HepG2 (cell line): ENCODE data around the gene KMT2B. TPM values are rescaled to one million over a fixed set of nuclear protein-coding genes. Genes with fewer than 3 reads are reported as not detected.

Experiments used
- AFF4 ChIP-seq: sonication (generic); formaldehyde crosslinking; IDR thresholded peaks from 2 replicates; pipeline ENCODE4 v1.4.0; 2020; ENCODE audit warnings: missing genetic modification reagents
- BRF2 ChIP-seq: sonication (generic); formaldehyde crosslinking; IDR thresholded peaks from 2 replicates; pipeline ENCODE4 v1.8.1; 2022; ENCODE audit warnings: mild to moderate bottlenecking, missing genetic modification reagents
- CBX5 ChIP-seq: sonication (generic); formaldehyde crosslinking; IDR thresholded peaks from 2 replicates; pipeline ENCODE4 v1.4.0; 2020; ENCODE audit warnings: missing genetic modification reagents, borderline replicate concordance
- FOXP4 ChIP-seq: sonication (generic); formaldehyde crosslinking; IDR thresholded peaks from 2 replicates; pipeline ENCODE4 v1.4.0; 2020; ENCODE audit warnings: missing genetic modification reagents
- HCFC1 ChIP-seq: fragments of 150-350 bp; IDR thresholded peaks from 2 replicates; pipeline ENCODE4 v1.6.1; 2014; ENCODE audit warnings: low read depth, low read length
- KLF13 ChIP-seq: sonication (generic); formaldehyde crosslinking; IDR thresholded peaks from 2 replicates; pipeline ENCODE4 v1.4.0; 2020; ENCODE audit warnings: mild to moderate bottlenecking, missing genetic modification reagents
- NFE2L2 ChIP-seq: fragments of 150-350 bp; IDR thresholded peaks from 2 replicates; pipeline ENCODE4 v1.6.1; 2014; ENCODE audit warnings: low read length
- NFYB ChIP-seq: sonication (generic); formaldehyde crosslinking; IDR thresholded peaks from 2 replicates; pipeline ENCODE4 v1.4.0; 2020; ENCODE audit warnings: missing genetic modification reagents
- SATB2 ChIP-seq: sonication (generic); formaldehyde crosslinking; IDR thresholded peaks from 2 replicates; pipeline ENCODE4 v1.5.0; 2020; ENCODE audit warnings: missing genetic modification reagents
- TEAD2 ChIP-seq: sonication (generic); formaldehyde crosslinking; IDR thresholded peaks from 2 replicates; pipeline ENCODE4 v1.9.0; 2021; ENCODE audit warnings: missing genetic modification reagents
- TMF1 ChIP-seq: sonication (generic); formaldehyde crosslinking; IDR thresholded peaks from 2 replicates; pipeline ENCODE4 v1.8.1; 2022; ENCODE audit warnings: low read depth, missing genetic modification reagents
- ZNF558 ChIP-seq: sonication (generic); formaldehyde crosslinking; IDR thresholded peaks from 2 replicates; pipeline ENCODE4 v1.9.0; 2022; ENCODE audit warnings: mild to moderate bottlenecking, missing genetic modification reagents, borderline replicate concordance
- ZNF598 ChIP-seq: sonication (generic); formaldehyde crosslinking; IDR thresholded peaks from 2 replicates; pipeline ENCODE4 v1.5.1; 2020; ENCODE audit warnings: mild to moderate bottlenecking, missing genetic modification reagents, borderline replicate concordance
- ZNF788 ChIP-seq: sonication (generic); formaldehyde crosslinking; IDR thresholded peaks from 2 replicates; pipeline ENCODE4 v1.5.0; 2020; ENCODE audit warnings: mild to moderate bottlenecking, missing genetic modification reagents, borderline replicate concordance
- polyA plus RNA-seq, 8 experiments: library from polyadenylated mRNA; depleted of rRNA in 3 of 8; stranded (reverse) in 7 of 8; unstranded in 1 of 8; fragments of >200 nt; fragmentation: Illumina TruSeq in 4 of 8; extraction: Trizol in 4 of 8; gene quantifications; 2 replicates each; pipeline versions ENCODE4 v1.2.1 to v1.2.3, GENCODE V29; 2011 to 2016; ENCODE audit warnings: low read depth in 4 of 8, missing spikeins in 1 of 8, mixed read lengths in 1 of 8; ENCODE audit not compliant: insufficient read depth in 1 of 8
- total RNA-seq, 5 experiments: library from RNA; depleted of rRNA; stranded (reverse); fragments of >200 nt; fragmentation: Illumina TruSeq; extraction: Trizol; gene quantifications; 2 replicates each; pipeline ENCODE4 v1.2.3, GENCODE V29; 2016; ENCODE audit warnings: low read depth in 1 of 5
- TF ChIP-seq, protein P1 (sequence below): sonication (generic); formaldehyde crosslinking; IDR thresholded peaks from 2 replicates; pipeline ENCODE4 v1.4.0; 2020; ENCODE audit warnings: missing genetic modification reagents
- TF ChIP-seq, protein P2 (sequence below): sonication (generic); formaldehyde crosslinking; IDR thresholded peaks from 2 replicates; pipeline ENCODE4 v1.8.0; 2022; ENCODE audit warnings: mild to moderate bottlenecking, missing genetic modification reagents, moderate library complexity

Gene KMT2B
- total and polyA plus RNA-seq, 2 of the 13 experiments (the other 11 are each of a cell fraction or from before 2014, with no cell fraction given): 6.2 to 16.9 TPM

DNA sequence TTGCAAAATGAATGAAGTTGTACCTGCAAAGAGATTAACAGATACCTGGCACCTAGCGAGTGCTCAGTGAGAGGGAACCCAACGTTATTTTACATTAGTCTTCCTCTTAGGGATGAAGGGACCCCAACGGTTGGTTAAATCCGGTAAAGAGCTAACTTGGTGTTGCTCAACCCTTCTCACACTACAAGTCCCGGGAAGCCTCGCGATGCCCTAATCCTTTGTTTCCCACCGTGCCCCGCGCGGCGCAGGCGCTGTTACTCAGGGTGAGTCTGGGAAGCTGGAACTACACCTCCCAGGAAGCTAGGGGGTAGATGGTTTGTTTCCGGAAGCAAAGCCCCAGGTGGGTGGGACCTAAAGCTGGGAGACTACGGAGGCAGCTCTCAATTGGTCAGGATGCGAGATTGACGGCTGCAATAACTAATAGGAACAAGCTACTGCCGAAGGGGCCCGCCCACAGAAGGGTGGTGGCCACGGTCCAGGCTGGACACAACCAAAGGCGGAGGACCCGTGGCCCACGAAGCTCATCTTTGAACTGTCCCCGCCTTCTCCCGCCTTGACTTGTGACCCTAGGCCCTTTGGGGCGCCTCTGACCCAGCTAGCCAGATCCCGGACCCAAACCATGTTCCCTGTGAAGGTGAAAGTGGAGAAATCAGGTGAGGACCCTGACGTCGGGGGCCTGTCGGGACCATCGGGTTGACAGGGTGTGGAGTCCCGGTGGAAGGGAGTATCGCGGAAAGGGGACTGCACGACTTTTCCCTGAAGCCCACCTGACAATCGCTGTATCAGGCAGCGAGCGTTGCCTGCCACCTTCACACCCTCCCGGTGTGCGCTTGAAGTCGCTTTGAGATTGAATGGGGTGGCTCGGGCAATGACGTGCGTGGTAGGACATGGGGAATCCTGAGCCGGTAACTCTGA is 30.6 kb downstream of the KMT2B start, which contains the start of gene LIN37 (continued):
- no peak for TF ChIP-seq NFE2L2
- TF ChIP-seq TEAD2: no peak
- TF ChIP-seq BRF2 (CRISPR knock-in tag): no peak
- no peak for TF ChIP-seq KLF13 (CRISPR knock-in tag)
- TF ChIP-seq CBX5 (CRISPR knock-in tag): no peak
- TF ChIP-seq NFYB (CRISPR knock-in tag): peak; percentile 97
- 0 out of 2 replicates have a peak, but pooled peaks have one; percentile 43 for TF ChIP-seq SATB2 (CRISPR knock-in tag)
- peak; percentile 61; the same call in 1 of the 2 replicates for TF ChIP-seq ZNF788 (CRISPR knock-in tag)
- no peak for TF ChIP-seq FOXP4 (CRISPR knock-in tag)
- TF ChIP-seq ZNF598 (CRISPR knock-in tag): 0 out of 2 replicates have a peak, but pooled peaks have one; percentile 37
- TF ChIP-seq, protein P1, sequence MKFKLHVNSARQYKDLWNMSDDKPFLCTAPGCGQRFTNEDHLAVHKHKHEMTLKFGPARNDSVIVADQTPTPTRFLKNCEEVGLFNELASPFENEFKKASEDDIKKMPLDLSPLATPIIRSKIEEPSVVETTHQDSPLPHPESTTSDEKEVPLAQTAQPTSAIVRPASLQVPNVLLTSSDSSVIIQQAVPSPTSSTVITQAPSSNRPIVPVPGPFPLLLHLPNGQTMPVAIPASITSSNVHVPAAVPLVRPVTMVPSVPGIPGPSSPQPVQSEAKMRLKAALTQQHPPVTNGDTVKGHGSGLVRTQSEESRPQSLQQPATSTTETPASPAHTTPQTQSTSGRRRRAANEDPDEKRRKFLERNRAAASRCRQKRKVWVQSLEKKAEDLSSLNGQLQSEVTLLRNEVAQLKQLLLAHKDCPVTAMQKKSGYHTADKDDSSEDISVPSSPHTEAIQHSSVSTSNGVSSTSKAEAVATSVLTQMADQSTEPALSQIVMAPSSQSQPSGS (CRISPR knock-in tag): peak; percentile 69; the same call in 1 of the 2 replicates
- TF ChIP-seq, protein P2, sequence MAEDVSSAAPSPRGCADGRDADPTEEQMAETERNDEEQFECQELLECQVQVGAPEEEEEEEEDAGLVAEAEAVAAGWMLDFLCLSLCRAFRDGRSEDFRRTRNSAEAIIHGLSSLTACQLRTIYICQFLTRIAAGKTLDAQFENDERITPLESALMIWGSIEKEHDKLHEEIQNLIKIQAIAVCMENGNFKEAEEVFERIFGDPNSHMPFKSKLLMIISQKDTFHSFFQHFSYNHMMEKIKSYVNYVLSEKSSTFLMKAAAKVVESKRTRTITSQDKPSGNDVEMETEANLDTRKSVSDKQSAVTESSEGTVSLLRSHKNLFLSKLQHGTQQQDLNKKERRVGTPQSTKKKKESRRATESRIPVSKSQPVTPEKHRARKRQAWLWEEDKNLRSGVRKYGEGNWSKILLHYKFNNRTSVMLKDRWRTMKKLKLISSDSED (CRISPR knock-in tag): no peak
- TF ChIP-seq ZNF558: no peak
- TF ChIP-seq HCFC1: peak; percentile 95
- no peak for TF ChIP-seq AFF4 (CRISPR knock-in tag)
- no peak for TF ChIP-seq TMF1 (CRISPR knock-in tag)
